Fibroblast of villous mesenchyme (primary cell): Measurements from ENCODE around the gene CIROP. TPM values are rescaled to one million over a fixed set of nuclear protein-coding genes. Genes with fewer than 3 reads are reported as not detected.

Experiments used
- DNase-seq: peaks from one replicate; pipeline ENCODE4 v3.0.0-alpha.2; 2010; ENCODE audit warnings: low read depth
- H3K4me3 ChIP-seq: 2 replicates; pipeline ENCODE4 v1.5.1; 2011; ENCODE audit warnings: low read depth, mild to moderate bottlenecking, low read length
- total RNA-seq: library from RNA; depleted of rRNA; stranded (reverse); fragments of >200 nt; gene quantifications from 2 replicates; pipeline ENCODE4 v1.2.3, GENCODE V29; 2012
- TF ChIP-seq, protein P1 (sequence below): IDR thresholded peaks from 2 replicates; pipeline ENCODE4 v1.5.1; 2012; ENCODE audit warnings: low read depth, mild to moderate bottlenecking, low read length; ENCODE audit not compliant: insufficient read depth

Gene CIROP
- total RNA-seq, 1 donor = not detected

DNA sequence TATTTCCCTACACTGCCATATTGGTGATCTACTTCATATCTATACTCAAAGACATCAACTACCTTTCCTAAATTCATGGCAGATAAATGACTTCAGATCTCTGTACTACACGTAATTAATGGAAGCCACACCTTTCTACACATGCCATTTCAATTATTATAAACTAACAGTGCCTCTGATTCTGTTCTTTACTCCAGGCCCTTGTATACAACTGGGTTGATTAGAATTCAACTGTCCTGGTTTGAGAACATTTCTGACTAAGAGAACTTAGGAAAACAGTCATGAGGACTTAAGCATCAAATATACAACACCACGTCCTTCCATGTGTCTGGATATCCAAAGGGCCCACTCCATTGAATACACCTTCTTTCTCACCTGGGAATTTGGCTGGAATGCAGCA lies 11.7 kb downstream of the CIROP start:
- no peak for DNase-seq
- TF ChIP-seq, protein P1, sequence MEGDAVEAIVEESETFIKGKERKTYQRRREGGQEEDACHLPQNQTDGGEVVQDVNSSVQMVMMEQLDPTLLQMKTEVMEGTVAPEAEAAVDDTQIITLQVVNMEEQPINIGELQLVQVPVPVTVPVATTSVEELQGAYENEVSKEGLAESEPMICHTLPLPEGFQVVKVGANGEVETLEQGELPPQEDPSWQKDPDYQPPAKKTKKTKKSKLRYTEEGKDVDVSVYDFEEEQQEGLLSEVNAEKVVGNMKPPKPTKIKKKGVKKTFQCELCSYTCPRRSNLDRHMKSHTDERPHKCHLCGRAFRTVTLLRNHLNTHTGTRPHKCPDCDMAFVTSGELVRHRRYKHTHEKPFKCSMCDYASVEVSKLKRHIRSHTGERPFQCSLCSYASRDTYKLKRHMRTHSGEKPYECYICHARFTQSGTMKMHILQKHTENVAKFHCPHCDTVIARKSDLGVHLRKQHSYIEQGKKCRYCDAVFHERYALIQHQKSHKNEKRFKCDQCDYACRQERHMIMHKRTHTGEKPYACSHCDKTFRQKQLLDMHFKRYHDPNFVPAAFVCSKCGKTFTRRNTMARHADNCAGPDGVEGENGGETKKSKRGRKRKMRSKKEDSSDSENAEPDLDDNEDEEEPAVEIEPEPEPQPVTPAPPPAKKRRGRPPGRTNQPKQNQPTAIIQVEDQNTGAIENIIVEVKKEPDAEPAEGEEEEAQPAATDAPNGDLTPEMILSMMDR = no peak
- peak overlapping the region; percentile 91 for H3K4me3 ChIP-seq

DNA sequence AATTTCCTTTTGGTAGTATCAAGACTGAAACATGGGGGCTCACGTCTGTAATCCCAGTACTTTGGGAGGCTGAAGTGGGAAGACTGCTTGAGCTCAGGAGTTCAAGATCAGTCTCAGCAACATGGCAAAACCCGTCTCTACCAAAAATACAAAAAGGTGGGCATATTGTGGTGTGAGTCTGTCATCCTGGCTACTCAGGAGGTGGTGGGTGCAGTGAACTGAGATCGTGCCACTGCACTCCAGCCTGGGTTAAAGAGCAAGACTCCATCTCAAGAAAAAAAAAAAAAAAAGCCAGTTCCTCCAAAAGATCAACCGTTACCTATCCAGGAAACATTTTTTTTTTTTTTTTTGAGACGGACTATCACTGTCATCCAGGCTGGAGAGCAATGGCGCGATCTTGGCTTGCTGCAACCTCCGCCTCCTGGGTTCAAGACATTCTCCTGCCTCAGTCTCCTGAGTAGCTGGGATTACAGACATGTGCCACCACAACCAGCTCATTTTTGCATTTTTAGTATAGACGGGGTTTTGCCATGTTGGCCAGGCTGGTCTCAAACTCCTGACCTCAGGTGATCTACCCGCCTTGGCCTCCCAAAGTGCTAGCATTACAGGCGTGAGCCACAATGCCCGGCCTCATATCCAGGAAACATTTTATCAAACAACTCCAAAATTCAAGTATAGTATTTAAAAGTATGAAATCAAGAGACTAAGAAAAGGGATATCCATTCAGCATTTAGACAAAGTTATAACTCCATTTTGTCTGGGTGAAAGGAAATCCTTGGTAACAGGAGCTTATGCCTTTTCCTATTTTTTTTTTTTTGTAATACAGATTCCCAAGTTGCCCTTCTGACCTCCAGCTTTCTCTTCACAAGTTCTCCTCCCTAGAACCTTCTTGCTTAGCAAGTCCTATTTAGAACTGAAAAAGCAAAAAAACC lies 13.2 kb downstream of the CIROP start:
- H3K4me3 ChIP-seq = no peak overlapping the region
- TF ChIP-seq, protein P1 = no peak
- DNase-seq = no peak

DNA sequence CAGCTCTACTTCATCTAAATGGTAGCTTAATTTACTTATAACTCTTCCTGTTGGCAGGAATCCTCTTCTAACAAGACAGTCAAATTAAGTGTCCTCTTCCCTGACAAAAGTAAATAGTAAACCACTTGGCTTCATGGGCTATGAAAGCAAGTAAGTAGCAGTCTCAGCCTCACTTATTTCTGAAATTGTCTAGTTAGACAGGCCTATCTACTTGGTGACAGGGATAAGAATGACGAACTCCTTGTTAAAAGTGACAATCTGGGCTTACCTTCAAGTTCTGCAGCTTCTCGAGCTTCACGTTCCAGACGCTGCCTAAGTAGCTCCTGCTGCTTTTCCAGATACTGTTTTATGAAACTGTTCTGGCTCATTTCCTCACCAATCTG lies 14.5 kb downstream of the CIROP start:
- TF ChIP-seq, protein P1 = no peak
- no peak for DNase-seq
- no peak overlapping the region for H3K4me3 ChIP-seq

DNA sequence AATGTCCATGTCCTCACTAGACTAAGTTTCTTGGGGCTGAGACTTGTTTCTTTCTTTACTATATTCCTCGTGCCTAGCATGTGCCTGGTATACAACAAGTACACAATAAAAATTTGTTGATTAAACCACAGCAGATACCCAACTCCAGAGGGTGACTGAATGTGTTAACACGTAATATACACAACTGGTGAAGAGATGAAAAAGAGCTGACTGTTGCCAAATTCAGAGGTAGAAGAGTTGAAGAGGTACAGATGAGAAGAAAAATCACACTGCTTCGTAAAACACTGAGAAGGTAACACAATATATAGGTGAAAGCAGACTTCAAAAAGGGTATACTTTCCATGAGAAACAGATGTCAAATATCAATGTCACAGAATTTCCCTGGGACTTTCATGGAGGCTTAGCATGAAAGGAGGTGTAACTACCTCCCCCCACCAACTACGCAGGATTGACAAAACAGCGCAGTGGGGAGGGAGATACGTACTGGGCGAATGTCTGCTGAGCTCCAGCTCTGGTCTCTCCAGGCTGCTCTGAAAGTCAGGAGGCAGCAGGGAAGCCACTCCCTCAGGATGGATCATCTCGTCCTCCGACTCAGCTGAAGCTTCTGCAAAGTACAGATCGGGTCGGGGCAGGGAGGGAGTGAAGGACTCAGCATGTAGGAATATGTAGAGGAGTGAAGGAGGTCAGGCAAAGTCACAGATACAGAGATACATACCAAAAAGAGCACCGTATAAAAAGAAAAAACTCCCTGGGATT lies 15.1 kb downstream of the CIROP start:
- no peak for DNase-seq
- H3K4me3 ChIP-seq = no peak overlapping the region
- TF ChIP-seq, protein P1 = no peak

DNA sequence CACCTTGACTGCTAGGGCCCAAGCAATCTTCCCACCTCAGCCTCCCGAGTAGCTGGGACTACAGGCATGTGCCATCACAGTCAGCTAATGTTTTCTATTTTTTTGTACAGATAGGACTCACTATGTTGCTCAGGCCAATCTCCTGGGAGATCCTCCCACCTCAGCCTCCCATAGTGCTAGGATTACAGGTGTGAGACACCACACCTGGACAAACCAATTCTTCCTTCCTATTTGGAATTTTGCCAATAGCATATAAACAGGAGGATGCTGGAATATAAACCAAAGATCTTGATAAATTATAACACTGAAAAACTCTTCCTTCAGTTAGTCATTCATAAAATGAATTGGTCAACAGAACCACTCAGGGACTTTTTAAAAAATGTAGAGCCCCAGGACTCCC lies 18.2 kb downstream of the CIROP start:
- TF ChIP-seq, protein P1 = no peak
- no peak for DNase-seq
- no peak overlapping the region for H3K4me3 ChIP-seq

DNA sequence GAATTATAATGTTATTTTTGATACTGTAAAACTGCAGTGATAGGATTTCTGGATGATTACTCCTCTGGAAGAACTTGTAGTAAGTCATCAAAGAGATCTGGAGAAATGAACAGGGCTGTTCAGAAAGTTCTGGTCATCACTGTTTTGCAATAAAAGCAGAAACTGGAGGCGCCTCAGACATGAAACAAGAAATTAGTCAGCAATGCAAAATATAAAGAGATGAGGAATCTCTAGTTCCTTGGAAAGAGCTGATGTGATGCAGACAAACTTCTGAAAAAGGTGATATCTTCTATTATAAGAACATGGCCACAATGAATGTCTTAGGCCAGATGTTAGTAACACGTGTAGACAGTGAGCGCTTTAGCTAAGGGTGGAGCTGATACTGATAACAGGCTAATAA lies 19.3 kb downstream of the CIROP start:
- peak; percentile 20 for DNase-seq
- H3K4me3 ChIP-seq = no peak overlapping the region
- TF ChIP-seq, protein P1 = no peak
